Stimulated activated CD4-positive, alpha-beta T cell treated with anti-CD3 and anti-CD28 coated beads, Interleukin-4, amount 100 ng/mL, for 48 hours (primary cell): ENCODE data around the gene ITPK1.

Source experiments
- DNase-seq, 2 donors: peaks; one replicate each; pipeline ENCODE4 v3.0.0-alpha.2; 2020; ENCODE audit warnings: low read depth in 2 of 2

Gene ITPK1

DNA sequence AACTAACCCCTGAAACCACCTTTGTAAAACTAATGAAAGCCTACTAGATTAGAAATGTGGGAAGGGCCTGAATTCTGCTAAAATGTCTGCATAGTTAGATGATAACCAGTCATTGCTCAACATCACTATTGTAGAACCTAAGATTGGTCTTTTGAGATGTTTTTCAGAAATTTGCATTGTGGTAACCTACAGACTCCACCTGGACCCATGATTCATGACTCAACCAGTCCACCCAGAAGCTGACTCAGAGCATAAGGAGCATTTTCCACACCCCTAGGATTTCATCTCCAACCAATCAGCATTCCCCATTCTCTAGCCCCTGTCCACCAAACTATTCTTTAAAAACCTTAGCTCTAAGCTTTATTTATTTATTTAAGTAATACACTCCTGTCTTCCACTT lies 223.1 kb downstream of the ITPK1 start:
- no peak for DNase-seq

DNA sequence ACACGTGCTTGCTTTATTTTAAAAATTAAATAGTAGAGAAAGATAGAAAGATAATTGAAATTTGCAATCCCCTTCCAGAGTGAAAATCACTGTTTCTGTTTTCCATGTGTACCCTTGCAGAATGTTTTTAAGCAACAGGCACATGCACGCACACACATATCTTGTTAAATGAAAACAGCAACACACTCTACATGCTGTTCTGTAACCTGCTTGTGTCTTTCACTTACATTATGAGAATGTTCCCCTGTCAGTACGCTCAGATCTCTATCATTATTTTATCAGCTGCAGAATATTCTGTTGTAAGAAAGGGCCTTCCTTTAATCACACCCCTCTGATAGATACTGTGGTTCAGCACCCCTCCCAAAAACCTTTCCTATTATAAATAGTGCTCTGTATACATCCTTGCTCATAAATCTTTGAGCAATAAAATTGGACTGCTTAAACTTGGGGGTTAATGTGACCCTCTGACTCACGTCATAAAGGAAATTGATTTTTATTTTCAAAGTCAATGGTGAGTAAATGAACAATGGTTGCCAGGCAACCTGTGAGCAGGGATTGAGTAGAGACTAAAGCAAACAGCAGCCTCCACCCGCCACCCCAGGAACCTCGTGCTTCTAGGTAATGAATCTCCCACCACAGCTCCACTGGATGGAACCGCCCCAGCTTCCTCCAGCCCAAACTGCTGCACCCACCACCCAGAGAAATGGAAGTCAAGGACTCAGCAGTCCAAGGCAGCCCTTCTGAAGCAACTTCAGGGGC lies 224.7 kb downstream of the ITPK1 start:
- no peak for DNase-seq

DNA sequence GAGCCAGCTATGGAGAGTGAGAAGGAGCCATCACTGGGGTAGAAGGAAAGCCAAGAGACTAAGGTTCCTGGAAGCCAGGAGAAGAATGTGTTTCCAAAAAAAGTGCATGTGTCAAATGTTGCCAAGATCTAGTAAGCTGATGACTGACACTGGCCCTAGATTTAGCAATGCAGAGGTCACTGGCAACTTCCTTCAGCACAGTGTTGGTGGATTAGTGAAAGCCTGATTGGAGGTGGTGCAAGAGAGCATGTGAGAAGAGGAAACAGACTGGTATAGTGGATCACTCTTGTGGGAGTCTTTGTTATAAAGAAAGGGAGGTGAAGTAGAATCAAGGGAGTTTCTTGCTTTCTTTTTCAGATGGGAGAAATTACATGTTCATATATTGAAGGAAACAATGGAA lies 226.8 kb downstream of the ITPK1 start:
- no peak for DNase-seq

DNA sequence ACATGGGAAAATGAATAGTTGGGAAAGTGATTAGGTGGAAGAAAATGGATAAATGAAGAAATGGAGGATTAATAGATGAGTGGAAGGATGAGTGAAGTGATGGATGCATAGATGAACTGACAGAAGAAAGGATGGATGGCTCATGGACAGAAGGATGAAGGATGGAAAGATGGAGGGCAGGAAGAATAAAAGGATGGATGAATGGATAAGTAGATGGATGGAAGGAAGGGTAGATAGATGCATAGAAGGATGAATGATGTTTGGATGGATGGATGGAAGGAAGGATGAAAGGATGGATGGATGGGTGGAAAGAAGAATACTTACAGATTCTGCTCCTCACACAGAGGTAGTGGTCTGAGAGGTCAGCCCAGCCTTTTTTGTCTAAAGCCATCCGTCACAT lies 228.6 kb downstream of the ITPK1 start:
- no peak for DNase-seq
